GM10266 (cell line): ENCODE data around the gene STX3.
A peak's percentile ranks its signal among the peaks of the same experiment; 100 is the strongest.
"Not testable (repeated sequence)": the region's sequence is repeated elsewhere in the genome, so short reads cannot be mapped to it uniquely, and the experiment has no call there.

ENCODE experiments used
- DNase-seq: peaks from one replicate; pipeline ENCODE4 v3.0.0; 2012; ENCODE audit errors: extremely low spot score
- TF ChIP-seq, protein P1 (sequence below): IDR thresholded peaks from 2 replicates; pipeline ENCODE4 v1.5.1; 2012; ENCODE audit warnings: mild to moderate bottlenecking, low read depth; ENCODE audit not compliant: control insufficient read depth, insufficient read depth; ENCODE audit errors: missing control alignments

Gene STX3

DNA sequence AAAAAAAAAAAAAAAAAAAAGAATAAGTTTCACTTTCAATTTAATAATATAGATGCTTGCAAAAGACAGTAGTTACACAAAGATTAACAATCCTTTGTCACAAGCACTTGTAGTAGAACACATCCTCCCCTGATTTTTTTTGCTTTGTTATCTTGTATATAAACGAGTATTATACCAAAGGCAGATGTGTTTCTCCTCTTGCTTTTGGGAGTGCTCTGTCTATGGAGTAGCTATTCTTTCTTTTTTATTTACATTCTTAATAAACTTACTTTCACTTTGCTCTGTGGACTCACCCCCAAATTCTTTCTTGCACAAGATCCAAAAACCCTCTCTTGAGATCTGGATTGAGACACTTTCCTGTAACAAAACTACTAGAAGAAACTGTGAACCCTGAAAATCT lies 58.8 kb downstream of the STX3 start:
- TF ChIP-seq, protein P1, sequence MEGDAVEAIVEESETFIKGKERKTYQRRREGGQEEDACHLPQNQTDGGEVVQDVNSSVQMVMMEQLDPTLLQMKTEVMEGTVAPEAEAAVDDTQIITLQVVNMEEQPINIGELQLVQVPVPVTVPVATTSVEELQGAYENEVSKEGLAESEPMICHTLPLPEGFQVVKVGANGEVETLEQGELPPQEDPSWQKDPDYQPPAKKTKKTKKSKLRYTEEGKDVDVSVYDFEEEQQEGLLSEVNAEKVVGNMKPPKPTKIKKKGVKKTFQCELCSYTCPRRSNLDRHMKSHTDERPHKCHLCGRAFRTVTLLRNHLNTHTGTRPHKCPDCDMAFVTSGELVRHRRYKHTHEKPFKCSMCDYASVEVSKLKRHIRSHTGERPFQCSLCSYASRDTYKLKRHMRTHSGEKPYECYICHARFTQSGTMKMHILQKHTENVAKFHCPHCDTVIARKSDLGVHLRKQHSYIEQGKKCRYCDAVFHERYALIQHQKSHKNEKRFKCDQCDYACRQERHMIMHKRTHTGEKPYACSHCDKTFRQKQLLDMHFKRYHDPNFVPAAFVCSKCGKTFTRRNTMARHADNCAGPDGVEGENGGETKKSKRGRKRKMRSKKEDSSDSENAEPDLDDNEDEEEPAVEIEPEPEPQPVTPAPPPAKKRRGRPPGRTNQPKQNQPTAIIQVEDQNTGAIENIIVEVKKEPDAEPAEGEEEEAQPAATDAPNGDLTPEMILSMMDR = no peak
- DNase-seq = no peak

- no peak for DNase-seq
- TF ChIP-seq, protein P1 = no peak
These were observed 60.6 kb downstream of the STX3 start for GRCh38 chr11:59815754-59816153.

- not testable (repeated sequence) for DNase-seq
These were observed 61.3 kb downstream of the STX3 start for GRCh38 chr11:59816434-59816833.

GRCh38 chr11:59818572-59818971 lies 63.4 kb downstream of the STX3 start:
- no peak for DNase-seq
- TF ChIP-seq, protein P1 = no peak

- peak; percentile 47 for DNase-seq
- TF ChIP-seq, protein P1 = peak; percentile 61
These were observed 67.9 kb downstream of the STX3 start for GRCh38 chr11:59822989-59823566.

DNA sequence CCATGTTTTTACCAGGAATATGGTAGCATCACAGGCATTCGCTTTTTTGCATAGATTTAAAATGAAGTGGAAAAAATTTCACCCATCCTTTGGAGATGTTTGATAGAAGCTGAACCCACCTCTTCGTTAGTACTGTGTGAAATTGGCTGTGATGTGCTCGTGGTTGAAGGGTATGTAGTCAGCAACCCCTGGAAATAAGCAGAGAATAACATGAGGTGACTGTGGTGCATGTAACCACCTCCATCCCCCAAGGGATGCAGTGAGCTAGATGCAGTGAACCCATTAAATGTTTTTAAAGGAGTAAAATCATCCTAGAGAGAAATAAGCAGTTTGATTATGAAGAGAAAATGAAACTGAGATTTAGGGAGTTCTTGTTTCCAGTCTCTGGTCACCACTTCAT lies 74.2 kb downstream of the STX3 start:
- no peak for DNase-seq
- TF ChIP-seq, protein P1 = no peak

DNA sequence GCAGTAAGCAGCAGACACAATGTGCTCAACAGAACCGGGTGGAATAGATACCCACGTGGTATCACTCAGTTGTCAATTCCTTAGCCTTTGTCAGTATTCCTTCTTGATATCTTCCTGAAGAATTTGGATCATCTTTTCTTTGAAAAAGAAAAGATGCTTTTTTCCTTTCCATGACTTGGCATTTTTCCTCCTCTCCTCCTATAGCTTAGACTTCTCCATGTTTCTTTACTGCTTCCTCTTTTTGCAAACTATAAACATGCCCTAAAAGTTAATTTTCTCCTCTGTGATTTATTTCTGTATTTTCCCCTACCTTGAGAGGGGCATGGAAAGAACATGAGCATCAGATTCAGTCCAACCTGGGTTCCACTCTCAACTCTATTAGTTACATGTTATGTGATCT lies 78.4 kb downstream of the STX3 start:
- DNase-seq = no peak
- TF ChIP-seq, protein P1 = no peak

- TF ChIP-seq, protein P1 = no peak
- no peak for DNase-seq
These were observed 84.4 kb downstream of the STX3 start for GRCh38 chr11:59839615-59840014.
